ENCODE measurements around the gene PTPRCAP. TPM values are rescaled to one million over a fixed set of nuclear protein-coding genes. Genes with fewer than 3 reads are reported as not detected.

Gene PTPRCAP
- polyA plus RNA-seq, 3 donors: 2.1 to 14.3 (median 2.8) TPM

- H3K4me1 Mint-ChIP-seq: peaks cover 57% of the 10 kb centered on the region
- Histone ChIP-seq H3K4me2 (replicated peaks; ENCODE audit: extremely low read depth, low read length, poor library complexity, severe bottlenecking) (no peak overlapping the region), H3K4me3 (replicated peaks in 1 of 3; ENCODE audit: low read depth in 2 of 3, low read length in 3 of 3) (no peak overlapping the region), H3K4me1 (ENCODE audit: control insufficient read depth in 1 of 2, insufficient read depth in 2 of 2, low read length in 2 of 2) (peaks cover 35 to 69% of the 10 kb centered on the region in 2 donors), H3K36me3 (replicated peaks in 1 of 2; ENCODE audit: control insufficient read depth in 1 of 2, insufficient read depth in 2 of 2, low read length in 2 of 2) (peaks cover 10 to 51% of the 10 kb centered on the region in 2 donors), H3K79me2 (ENCODE audit: insufficient read depth, low read length) (no peaks in the 10 kb centered on the region), H3K27ac (ENCODE audit: low read depth in 1 of 2, low read length in 2 of 2) (peak overlapping the region in 1 of 2 donors; percentile 8), H4K20me1 (ENCODE audit: insufficient read depth, low read length) (peaks cover 67% of the 10 kb centered on the region), H3K9me3 (replicated peaks in 1 of 2; ENCODE audit: control insufficient read depth in 1 of 2, insufficient read depth in 1 of 2, low read length in 2 of 2) (no peaks in the 10 kb centered on the region), H2AFZ (ENCODE audit: insufficient read depth, low read depth, low read length, poor library complexity, severe bottlenecking) (no peak overlapping the region), H3K9ac (ENCODE audit: insufficient read depth, low read length, poor library complexity, severe bottlenecking) (no peak overlapping the region), H3K27me3 (ENCODE audit: control insufficient read depth in 2 of 2, insufficient read depth in 2 of 2, low read length in 2 of 2) (no peaks in the 10 kb centered on the region)
- TF ChIP-seq, protein P1, sequence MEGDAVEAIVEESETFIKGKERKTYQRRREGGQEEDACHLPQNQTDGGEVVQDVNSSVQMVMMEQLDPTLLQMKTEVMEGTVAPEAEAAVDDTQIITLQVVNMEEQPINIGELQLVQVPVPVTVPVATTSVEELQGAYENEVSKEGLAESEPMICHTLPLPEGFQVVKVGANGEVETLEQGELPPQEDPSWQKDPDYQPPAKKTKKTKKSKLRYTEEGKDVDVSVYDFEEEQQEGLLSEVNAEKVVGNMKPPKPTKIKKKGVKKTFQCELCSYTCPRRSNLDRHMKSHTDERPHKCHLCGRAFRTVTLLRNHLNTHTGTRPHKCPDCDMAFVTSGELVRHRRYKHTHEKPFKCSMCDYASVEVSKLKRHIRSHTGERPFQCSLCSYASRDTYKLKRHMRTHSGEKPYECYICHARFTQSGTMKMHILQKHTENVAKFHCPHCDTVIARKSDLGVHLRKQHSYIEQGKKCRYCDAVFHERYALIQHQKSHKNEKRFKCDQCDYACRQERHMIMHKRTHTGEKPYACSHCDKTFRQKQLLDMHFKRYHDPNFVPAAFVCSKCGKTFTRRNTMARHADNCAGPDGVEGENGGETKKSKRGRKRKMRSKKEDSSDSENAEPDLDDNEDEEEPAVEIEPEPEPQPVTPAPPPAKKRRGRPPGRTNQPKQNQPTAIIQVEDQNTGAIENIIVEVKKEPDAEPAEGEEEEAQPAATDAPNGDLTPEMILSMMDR (IDR thresholded peaks at IDR 0.05): no peak
- intact Hi-C loops (cut with micrococcal nuclease): no loop called here
- no peaks in the 10 kb centered on the region for H3K9me3 Mint-ChIP-seq
- H3K27me3 Mint-ChIP-seq (ENCODE audit: low read depth in 3 of 3): peaks cover 0 to 3% (median 1%) of the 10 kb centered on the region in 3 donors
- 64% methylated on average over 17 of the region's 17 CpGs for WGBS (ENCODE audit: insufficient coverage)
- peaks cover 33 to 44% of the 10 kb centered on the region in 2 donors for H3K36me3 Mint-ChIP-seq
- no peak for DNase-seq
- H3K4me3 Mint-ChIP-seq: no peak overlapping the region
- H3K27ac Mint-ChIP-seq: peak overlapping the region in 3 of 7 donors; percentile 43 to 69 (median 50)
These were observed 3.0 kb upstream of the PTPRCAP start for GRCh38 chr11:67440229-67441097.

DNA sequence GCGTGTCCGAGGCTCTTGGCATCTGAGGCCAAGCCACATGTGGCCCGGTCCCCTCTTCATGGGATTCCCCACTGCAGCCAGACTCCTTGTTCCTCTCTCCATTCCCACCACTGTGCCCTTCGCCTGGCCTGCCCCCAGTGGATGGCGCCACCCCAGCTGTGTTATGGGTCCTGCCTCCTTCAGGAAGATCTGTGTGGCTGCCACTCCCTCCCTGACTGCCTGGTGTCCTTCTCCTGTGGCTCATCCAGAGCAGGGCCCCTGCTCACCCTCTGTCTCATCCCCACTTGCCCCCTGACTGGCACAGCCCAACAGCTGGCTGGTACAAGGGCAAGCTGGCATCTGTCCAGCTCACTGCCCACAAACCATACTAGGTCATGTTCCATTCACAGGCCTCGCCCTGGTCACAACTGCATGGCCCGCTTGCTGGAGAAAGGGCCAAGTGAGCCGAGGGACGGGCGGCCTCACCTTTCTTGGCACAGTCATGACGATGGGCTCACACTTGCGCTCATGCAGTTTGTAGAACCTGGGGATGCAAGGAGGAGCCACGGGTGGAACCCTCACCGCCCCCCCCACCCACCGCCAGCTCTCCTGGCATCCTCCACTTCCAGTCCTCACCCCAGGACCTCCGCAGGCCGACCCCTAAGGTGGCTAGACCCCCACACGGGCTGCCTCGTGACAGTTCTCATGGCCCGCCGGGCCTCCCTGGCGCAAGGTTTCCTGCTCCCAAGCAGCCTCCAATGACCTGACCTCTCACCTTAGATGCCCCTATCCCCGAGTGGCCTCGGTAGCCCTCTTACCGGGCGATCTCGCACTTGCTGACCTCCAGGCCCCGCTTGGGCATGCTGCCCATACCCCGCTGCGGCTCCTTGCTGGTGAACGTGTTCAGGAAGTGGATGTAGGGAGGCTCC is 2.1 kb upstream of the PTPRCAP start:
- Mint-ChIP-seq H3K4me3 (peak overlapping the region in 1 of 2 donors; percentile 41), H3K36me3 (peaks cover 35 to 46% of the 10 kb centered on the region in 2 donors), H3K27ac (peak overlapping the region; percentile 41 to 82 (median 69)), H3K27me3 (ENCODE audit: low read depth in 3 of 3) (peaks cover 0 to 2% (median 1%) of the 10 kb centered on the region in 3 donors), H3K9me3 (no peaks in the 10 kb centered on the region), H3K4me1 (peaks cover 51% of the 10 kb centered on the region)
- peak in 2 of 3 donors; percentile 27 to 42 for DNase-seq
- Histone ChIP-seq H3K4me2 (replicated peaks; ENCODE audit: extremely low read depth, low read length, poor library complexity, severe bottlenecking) (no peak overlapping the region), H3K27me3 (ENCODE audit: control insufficient read depth in 2 of 2, insufficient read depth in 2 of 2, low read length in 2 of 2) (no peaks in the 10 kb centered on the region), H4K20me1 (ENCODE audit: insufficient read depth, low read length) (peaks cover 76% of the 10 kb centered on the region), H3K9me3 (replicated peaks in 1 of 2; ENCODE audit: control insufficient read depth in 1 of 2, insufficient read depth in 1 of 2, low read length in 2 of 2) (no peaks in the 10 kb centered on the region), H2AFZ (ENCODE audit: insufficient read depth, low read depth, low read length, poor library complexity, severe bottlenecking) (no peak overlapping the region), H3K9ac (ENCODE audit: insufficient read depth, low read length, poor library complexity, severe bottlenecking) (no peak overlapping the region), H3K4me3 (replicated peaks in 1 of 3; ENCODE audit: low read depth in 2 of 3, low read length in 3 of 3) (no peak overlapping the region), H3K4me1 (ENCODE audit: control insufficient read depth in 1 of 2, insufficient read depth in 2 of 2, low read length in 2 of 2) (peaks cover 31 to 65% of the 10 kb centered on the region in 2 donors), H3K36me3 (replicated peaks in 1 of 2; ENCODE audit: control insufficient read depth in 1 of 2, insufficient read depth in 2 of 2, low read length in 2 of 2) (peaks cover 17 to 60% of the 10 kb centered on the region in 2 donors), H3K27ac (ENCODE audit: low read depth in 1 of 2, low read length in 2 of 2) (peak overlapping the region in 1 of 2 donors; percentile 8), H3K79me2 (ENCODE audit: insufficient read depth, low read length) (no peaks in the 10 kb centered on the region)
- intact Hi-C loops (cut with micrococcal nuclease): no loop called here
- TF ChIP-seq, protein P1 (IDR thresholded peaks at IDR 0.05): peak; percentile 15
- 47% methylated on average over 21 of the region's 31 CpGs for WGBS (ENCODE audit: insufficient coverage)
